A375 (cell line): Measurements from ENCODE around the gene KRTAP4-8. TPM values are rescaled to one million over a fixed set of nuclear protein-coding genes. Genes with fewer than 3 reads are reported as not detected.

Experiments used
- total RNA-seq: library from RNA; depleted of rRNA; stranded (reverse); fragments of >200 nt; shearing (Covaris generic); gene quantifications from 2 replicates; pipeline ENCODE4 v1.2.3, GENCODE V29; 2014; rRNA removed

The KRTAP4-8 gene
- not detected in 2 replicates for total RNA-seq

GRCh38 chr17:41098042-41098441 is at the start of gene KRTAP4-8:
KRTAP4-8 (minus strand) TSS chr17:41098142; CDS start chr17:41098084, 58 bp downstream.

GRCh38 chr17:41140360-41141131 is 42.6 kb upstream of the KRTAP4-8 start, which contains the start of gene KRTAP4-6:
KRTAP4-6 (minus strand) TSS chr17:41140544; CDS start chr17:41140487, 57 bp downstream.

GRCh38 chr17:41123991-41124371 is 26.0 kb upstream of the KRTAP4-8 start, which contains the start of gene KRTAP4-12:
KRTAP4-12 (minus strand) TSS chr17:41124182; CDS start chr17:41124122, 60 bp downstream.

GRCh38 chr17:41117846-41118386 is 20.0 kb upstream of the KRTAP4-8 start, which contains the start of gene KRTAP4-11:
KRTAP4-11 (minus strand) TSS chr17:41118373; CDS start chr17:41118315, 58 bp downstream.

GRCh38 chr17:41105347-41105746 is 7.4 kb upstream of the KRTAP4-8 start, which contains the start of gene KRTAP4-9:
KRTAP4-9 (plus strand) TSS chr17:41105389; CDS start chr17:41105389, 0 bp downstream.

GRCh38 chr17:41101586-41102259 is 3.8 kb upstream of the KRTAP4-8 start, which contains the start of gene KRTAP4-16:
KRTAP4-16 (minus strand) TSS chr17:41102209; CDS start chr17:41102209, 0 bp downstream.

GRCh38 chr17:41084100-41084856 is 13.7 kb downstream of the KRTAP4-8 start, which contains the start of gene KRTAP4-7:
KRTAP4-7 (plus strand) TSS chr17:41084150; CDS start chr17:41084207, 57 bp downstream.

GRCh38 chr17:41065829-41066624 is 31.9 kb downstream of the KRTAP4-8 start, which contains the start of gene KRTAP2-4:
KRTAP2-4 (minus strand) TSS chr17:41065879; CDS start chr17:41065845, 34 bp downstream.

GRCh38 chr17:41060052-41060604 is 37.8 kb downstream of the KRTAP4-8 start, which contains the start of gene KRTAP2-3:
KRTAP2-3 (minus strand) TSS chr17:41060114; CDS start chr17:41060050, 64 bp downstream.

GRCh38 chr17:41055130-41055529 is 42.8 kb downstream of the KRTAP4-8 start, which contains the start of gene KRTAP2-2:
KRTAP2-2 (minus strand) TSS chr17:41055230; CDS start chr17:41055211, 19 bp downstream.

Other genes with a start within 250 kb of the KRTAP4-8 start
- 1.6 and 3.4 TPM in 2 replicates for gene KRT12, start 230.9 kb downstream of the KRTAP4-8 start, total RNA-seq
- gene KRT20, start 212.9 kb downstream of the KRTAP4-8 start, total RNA-seq: 0.08 TPM in 1 of 2 replicates, not detected in the other
- gene KRT23, start 160.5 kb downstream of the KRTAP4-8 start, total RNA-seq: 0.08 TPM in 1 of 2 replicates, not detected in the other
- gene KRT39, start 131.2 kb downstream of the KRTAP4-8 start, total RNA-seq: not detected in 2 replicates
- gene KRT40, start 113.8 kb downstream of the KRTAP4-8 start, total RNA-seq: not detected in 2 replicates
- gene KRTAP3-3, start 104.0 kb downstream of the KRTAP4-8 start, total RNA-seq: not detected in 2 replicates
- gene KRTAP3-2, start 98.2 kb downstream of the KRTAP4-8 start, total RNA-seq: not detected in 2 replicates
- not detected in 2 replicates for gene KRTAP3-1, start 89.0 kb downstream of the KRTAP4-8 start, total RNA-seq
- gene KRTAP1-5, start 70.9 kb downstream of the KRTAP4-8 start, total RNA-seq: not detected in 2 replicates
- gene KRTAP1-4, start 67.9 kb downstream of the KRTAP4-8 start, total RNA-seq: not detected in 2 replicates
- not detected in 2 replicates for gene KRTAP1-3, start 63.3 kb downstream of the KRTAP4-8 start, total RNA-seq
- gene KRTAP1-1, start 56.7 kb downstream of the KRTAP4-8 start, total RNA-seq: not detected in 2 replicates
- gene KRTAP2-1, start 50.8 kb downstream of the KRTAP4-8 start, total RNA-seq: not detected in 2 replicates
- not detected in 2 replicates for gene KRTAP2-2, start 42.9 kb downstream of the KRTAP4-8 start, total RNA-seq
- gene KRTAP2-3, start 38.0 kb downstream of the KRTAP4-8 start, total RNA-seq: 0.29 TPM in 1 of 2 replicates, not detected in the other
- not detected in 2 replicates for gene KRTAP2-4, start 32.3 kb downstream of the KRTAP4-8 start, total RNA-seq
- gene KRTAP4-7, start 14.0 kb downstream of the KRTAP4-8 start, total RNA-seq: not detected in 2 replicates
- not detected in 2 replicates for gene KRTAP4-16, start 4.1 kb upstream of the KRTAP4-8 start, total RNA-seq
- gene KRTAP4-9, start 7.2 kb upstream of the KRTAP4-8 start, total RNA-seq: not detected in 2 replicates
- not detected in 2 replicates for gene KRTAP4-11, start 20.2 kb upstream of the KRTAP4-8 start, total RNA-seq
- gene KRTAP4-12, start 26.0 kb upstream of the KRTAP4-8 start, total RNA-seq: not detected in 2 replicates
- gene KRTAP4-6, start 42.4 kb upstream of the KRTAP4-8 start, total RNA-seq: not detected in 2 replicates
- gene KRTAP4-5, start 51.7 kb upstream of the KRTAP4-8 start, total RNA-seq: not detected in 2 replicates
- gene KRTAP4-4, start 62.6 kb upstream of the KRTAP4-8 start, total RNA-seq: not detected in 2 replicates
- not detected in 2 replicates for gene KRTAP4-3, start 70.1 kb upstream of the KRTAP4-8 start, total RNA-seq
- not detected in 2 replicates for gene KRTAP4-2, start 80.1 kb upstream of the KRTAP4-8 start, total RNA-seq
- gene KRTAP4-1, start 86.8 kb upstream of the KRTAP4-8 start, total RNA-seq: not detected in 2 replicates
- gene KRTAP9-1, start 91.7 kb upstream of the KRTAP4-8 start, total RNA-seq: not detected in 2 replicates
- gene KRTAP9-2, start 128.5 kb upstream of the KRTAP4-8 start, total RNA-seq: not detected in 2 replicates
- not detected in 2 replicates for gene KRTAP9-3, start 134.3 kb upstream of the KRTAP4-8 start, total RNA-seq
- gene KRTAP9-8, start 139.9 kb upstream of the KRTAP4-8 start, total RNA-seq: not detected in 2 replicates
- not detected in 2 replicates for gene KRTAP9-4, start 151.5 kb upstream of the KRTAP4-8 start, total RNA-seq
- not detected in 2 replicates for gene KRTAP9-9, start 157.2 kb upstream of the KRTAP4-8 start, total RNA-seq
- not detected in 2 replicates for gene KRTAP9-6, start 167.2 kb upstream of the KRTAP4-8 start, total RNA-seq
- not detected in 2 replicates for gene KRTAP9-7, start 177.6 kb upstream of the KRTAP4-8 start, total RNA-seq
- not detected in 2 replicates for gene KRTAP29-1, start 204.7 kb upstream of the KRTAP4-8 start, total RNA-seq
- not detected in 2 replicates for gene KRTAP16-1, start 211.2 kb upstream of the KRTAP4-8 start, total RNA-seq
- not detected in 2 replicates for gene KRTAP17-1, start 217.6 kb upstream of the KRTAP4-8 start, total RNA-seq